Astrocyte (in vitro differentiated cells and primary cell): Measurements from ENCODE around the gene GATA6.

ENCODE experiments used
- EZH2 ChIP-seq: IDR thresholded peaks from 2 replicates; pipeline ENCODE4 v1.6.1; 2012; ENCODE audit warnings: mild to moderate bottlenecking, low read length, inconsistent platforms; ENCODE audit not compliant: insufficient read depth
- TF ChIP-seq, protein P1 (sequence below): IDR thresholded peaks from 2 replicates; pipeline ENCODE4 v1.5.1; 2011; ENCODE audit warnings: low read depth, mild to moderate bottlenecking, inconsistent platforms, low read length, moderate library complexity; ENCODE audit not compliant: insufficient read depth

DNA sequence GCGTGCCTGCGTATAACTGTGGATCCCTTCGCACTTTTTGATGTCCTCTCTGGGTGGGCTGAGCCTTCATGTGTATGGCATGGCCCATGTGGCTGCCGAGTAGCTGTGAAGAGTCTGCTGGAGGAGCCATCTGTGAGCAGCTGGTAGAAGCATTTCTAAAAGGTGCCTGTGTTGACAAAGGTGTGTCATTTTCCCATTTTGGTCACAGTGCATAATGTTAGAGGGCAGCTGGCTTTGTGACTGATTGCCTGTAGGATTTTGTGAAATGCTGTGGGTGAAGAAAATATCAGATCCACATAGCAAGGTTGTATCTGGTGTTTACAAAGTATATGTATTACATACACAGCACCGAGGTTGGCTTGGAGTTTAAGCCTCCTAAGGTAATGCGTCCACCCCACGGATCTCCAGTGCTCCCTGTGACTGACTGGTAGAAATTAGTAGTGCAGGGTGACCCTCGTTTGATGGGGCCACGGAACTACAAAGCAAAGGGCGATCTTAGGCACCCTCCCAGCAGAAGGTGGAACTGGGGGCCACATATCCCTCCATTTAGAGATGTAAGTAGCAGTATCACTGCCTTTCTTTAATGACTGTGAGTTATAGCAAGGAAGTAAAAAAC lies 16.5 kb downstream of the GATA6 start:
- TF ChIP-seq, protein P1, sequence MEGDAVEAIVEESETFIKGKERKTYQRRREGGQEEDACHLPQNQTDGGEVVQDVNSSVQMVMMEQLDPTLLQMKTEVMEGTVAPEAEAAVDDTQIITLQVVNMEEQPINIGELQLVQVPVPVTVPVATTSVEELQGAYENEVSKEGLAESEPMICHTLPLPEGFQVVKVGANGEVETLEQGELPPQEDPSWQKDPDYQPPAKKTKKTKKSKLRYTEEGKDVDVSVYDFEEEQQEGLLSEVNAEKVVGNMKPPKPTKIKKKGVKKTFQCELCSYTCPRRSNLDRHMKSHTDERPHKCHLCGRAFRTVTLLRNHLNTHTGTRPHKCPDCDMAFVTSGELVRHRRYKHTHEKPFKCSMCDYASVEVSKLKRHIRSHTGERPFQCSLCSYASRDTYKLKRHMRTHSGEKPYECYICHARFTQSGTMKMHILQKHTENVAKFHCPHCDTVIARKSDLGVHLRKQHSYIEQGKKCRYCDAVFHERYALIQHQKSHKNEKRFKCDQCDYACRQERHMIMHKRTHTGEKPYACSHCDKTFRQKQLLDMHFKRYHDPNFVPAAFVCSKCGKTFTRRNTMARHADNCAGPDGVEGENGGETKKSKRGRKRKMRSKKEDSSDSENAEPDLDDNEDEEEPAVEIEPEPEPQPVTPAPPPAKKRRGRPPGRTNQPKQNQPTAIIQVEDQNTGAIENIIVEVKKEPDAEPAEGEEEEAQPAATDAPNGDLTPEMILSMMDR, result no peak
- no peak for TF ChIP-seq EZH2
